T-helper 1 cell treated with Interleukin-12 subunit alpha and Interleukin-12 subunit beta and Interleukin-4 antibody, amounts not matched to agents 30 μg/mL and 1 μg/mL, for 36 hours (primary cell): Measurements from ENCODE around the gene RSPH10B.
"Not testable (repeated sequence)": the region's sequence is repeated elsewhere in the genome, so short reads cannot be mapped to it uniquely, and the experiment has no call there.

Experiments used
- H3K27ac Mint-ChIP-seq: one replicate; pipeline ENCODE4 v1.8.0; 2021; ENCODE audit warnings: mild to moderate bottlenecking, mixed read lengths
- H3K27me3 Mint-ChIP-seq: one replicate; pipeline ENCODE4 v1.8.0; 2021; ENCODE audit warnings: low read depth, mixed read lengths
- H3K36me3 Mint-ChIP-seq: one replicate; pipeline ENCODE4 v1.8.0; 2021; ENCODE audit warnings: low read depth, mixed read lengths
- H3K4me1 Mint-ChIP-seq: one replicate; pipeline ENCODE4 v1.8.0; 2021; ENCODE audit warnings: low read depth, mixed read lengths
- H3K4me3 Mint-ChIP-seq: one replicate; pipeline ENCODE4 v1.8.0; 2021; ENCODE audit warnings: mild to moderate bottlenecking, moderate library complexity, mixed read lengths
- H3K9me3 Mint-ChIP-seq: one replicate; pipeline ENCODE4 v1.8.0; 2021; ENCODE audit warnings: mixed read lengths

RSPH10B gene

DNA sequence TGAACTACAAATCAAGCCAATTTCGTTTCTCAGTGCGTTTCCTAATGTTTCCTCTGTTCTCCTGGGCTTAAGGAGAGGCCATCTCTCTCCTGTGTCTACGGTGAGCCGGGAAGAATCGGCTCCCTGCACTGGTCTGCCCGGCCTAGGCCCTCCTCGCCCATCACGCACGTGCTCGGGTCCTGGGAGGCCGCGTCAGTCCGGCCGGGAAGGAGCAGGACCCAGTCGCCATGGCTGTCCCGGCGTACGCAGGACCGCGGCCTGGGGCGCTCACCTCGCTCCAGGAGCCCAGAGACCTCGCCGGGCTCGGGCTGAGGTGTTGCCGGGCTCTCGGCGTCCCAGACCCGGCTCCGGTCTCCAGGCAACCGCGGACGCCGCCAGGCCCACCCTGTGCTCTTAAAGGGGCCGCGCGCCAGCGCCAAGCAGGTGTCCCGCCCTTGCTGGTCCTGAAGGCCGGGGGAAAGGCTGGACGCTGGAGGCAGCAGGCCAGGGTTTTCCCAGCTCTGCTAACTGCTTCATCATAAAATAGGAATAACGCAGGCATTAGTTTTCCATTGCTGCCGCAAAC lies at the start of gene RSPH10B:
Gene RSPH10B, minus strand, starts transcription at position 343 of the 565 bp plus-strand sequence. CDS start 3,573 bp downstream, outside the sequence.
- not testable (repeated sequence) for H3K27me3 Mint-ChIP-seq

GRCh38 chr7:6016653-6016966 lies 46.1 kb upstream of the RSPH10B start:
- Mint-ChIP-seq H3K4me1 (peaks cover 11% of the 10 kb centered on the region), H3K27me3 (no peaks in the 10 kb centered on the region), H3K27ac (peak overlapping the region; percentile 26), H3K36me3 (peaks cover 33% of the 10 kb centered on the region), H3K4me3 (no peak overlapping the region), H3K9me3 (no peaks in the 10 kb centered on the region)

More for the DNA sequence above, at the start of gene RSPH10B:
- not testable (repeated sequence) for H3K27ac Mint-ChIP-seq, H3K4me1 Mint-ChIP-seq, H3K4me3 Mint-ChIP-seq, H3K9me3 Mint-ChIP-seq, H3K36me3 Mint-ChIP-seq

DNA sequence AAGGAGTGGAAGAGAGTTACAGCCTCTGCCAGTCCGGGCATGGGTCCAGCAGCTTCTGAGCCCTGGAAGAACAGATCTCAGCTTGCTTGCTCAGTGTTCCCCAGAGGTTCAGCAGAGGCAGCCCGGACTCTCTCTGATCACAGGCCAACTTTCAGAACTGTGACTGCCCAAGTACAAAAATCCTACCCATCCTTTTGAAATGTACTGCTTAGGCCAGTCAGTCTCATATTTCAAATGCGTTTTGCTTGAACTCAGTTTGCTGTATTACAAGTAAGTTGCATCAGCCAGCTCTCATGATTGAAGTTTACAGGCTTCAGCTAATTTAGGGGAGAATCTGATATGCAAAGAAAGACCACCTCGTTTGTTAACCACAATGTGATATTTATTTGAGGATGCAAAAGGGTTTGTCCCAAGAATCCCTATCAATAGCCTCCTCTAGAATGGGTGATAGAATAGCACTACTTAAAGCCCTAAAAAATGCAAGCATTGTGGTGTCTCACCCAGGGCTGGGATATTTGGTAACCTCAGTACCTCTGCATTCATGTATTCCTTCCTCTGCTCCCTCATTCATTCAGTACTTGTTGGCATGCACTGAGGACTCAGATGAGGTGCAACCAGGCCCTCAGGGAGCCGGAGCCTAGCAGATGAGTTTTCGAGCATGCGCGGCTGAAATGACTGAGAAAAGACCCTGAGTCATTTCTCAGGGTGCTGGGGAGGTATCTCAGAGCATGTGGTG lies 45.6 kb upstream of the RSPH10B start:
- peaks cover 11% of the 10 kb centered on the region for H3K4me1 Mint-ChIP-seq
- H3K27me3 Mint-ChIP-seq, result no peaks in the 10 kb centered on the region
- H3K4me3 Mint-ChIP-seq, result no peak overlapping the region
- H3K27ac Mint-ChIP-seq, result peak overlapping the region; percentile 41
- H3K9me3 Mint-ChIP-seq, result no peaks in the 10 kb centered on the region
- peaks cover 31% of the 10 kb centered on the region for H3K36me3 Mint-ChIP-seq

DNA sequence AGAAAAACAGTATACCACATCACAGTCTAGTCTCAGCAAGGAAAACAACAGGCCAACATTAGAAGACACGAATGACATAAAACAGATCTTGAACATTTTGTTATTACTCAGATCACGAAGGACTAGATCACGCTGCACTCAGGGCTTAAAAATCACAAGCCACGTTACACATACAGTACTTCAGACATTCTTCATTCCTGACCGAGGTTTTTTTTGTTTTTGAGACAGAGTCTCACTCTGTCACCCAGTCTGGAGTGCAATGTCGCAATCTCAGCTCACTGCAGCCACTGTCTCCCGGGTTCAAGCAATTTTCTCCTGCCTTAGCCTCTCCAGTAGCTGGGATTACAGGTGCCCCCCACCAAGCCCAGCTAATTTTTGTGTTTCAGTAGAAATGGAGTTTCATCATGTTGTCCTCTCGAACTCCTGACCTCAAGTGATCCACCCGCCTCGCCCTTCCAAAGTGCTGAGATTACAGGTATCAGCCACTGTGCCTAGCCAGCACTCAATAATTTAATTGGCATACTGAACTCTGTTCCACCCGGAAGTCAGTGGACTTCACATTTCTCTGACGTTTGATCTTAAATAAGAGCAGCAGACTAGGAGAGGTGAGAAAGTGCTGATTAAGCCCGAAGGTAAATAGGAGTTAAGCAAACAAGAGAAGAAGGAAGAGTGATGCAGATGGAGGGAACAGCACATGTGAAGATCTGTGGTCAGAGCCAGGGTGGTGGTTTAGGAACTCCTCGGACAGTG lies 42.0 kb upstream of the RSPH10B start:
- H3K36me3 Mint-ChIP-seq, result peaks cover 18% of the 10 kb centered on the region
- no peaks in the 10 kb centered on the region for H3K27me3 Mint-ChIP-seq
- H3K4me3 Mint-ChIP-seq, result no peak overlapping the region
- no peak overlapping the region for H3K27ac Mint-ChIP-seq
- H3K4me1 Mint-ChIP-seq, result peaks cover 20% of the 10 kb centered on the region
- H3K9me3 Mint-ChIP-seq, result no peaks in the 10 kb centered on the region

- H3K4me3 Mint-ChIP-seq, result no peak overlapping the region
- H3K27me3 Mint-ChIP-seq, result no peaks in the 10 kb centered on the region
- H3K4me1 Mint-ChIP-seq, result peaks cover 22% of the 10 kb centered on the region
- peaks cover 17% of the 10 kb centered on the region for H3K36me3 Mint-ChIP-seq
- no peak overlapping the region for H3K27ac Mint-ChIP-seq
- no peaks in the 10 kb centered on the region for H3K9me3 Mint-ChIP-seq
Observed at GRCh38 chr7:6011541-6011940, 41.1 kb upstream of the RSPH10B start.

DNA sequence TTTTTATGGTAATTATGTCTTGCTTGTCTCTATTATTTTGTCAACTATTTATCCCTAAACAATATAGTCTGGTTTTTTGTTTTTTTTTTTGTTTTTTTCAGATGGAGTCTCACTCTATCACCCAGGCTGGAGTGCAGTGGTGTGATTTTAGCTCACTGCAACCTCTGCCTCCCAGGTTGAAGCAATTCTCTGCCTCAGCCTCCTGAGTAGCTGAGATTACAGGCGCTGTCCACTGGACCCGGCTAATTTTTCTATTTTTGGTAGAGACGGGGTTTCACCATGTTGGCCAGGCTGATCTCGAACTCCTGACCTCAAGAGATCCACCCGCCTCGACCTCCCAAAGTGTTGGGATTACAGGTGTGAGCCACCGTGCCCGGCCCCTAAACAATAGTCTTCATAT lies 39.9 kb upstream of the RSPH10B start:
- not testable (repeated sequence) for H3K27me3 Mint-ChIP-seq, H3K9me3 Mint-ChIP-seq
- peak overlapping the region; percentile 20 for H3K27ac Mint-ChIP-seq
- H3K36me3 Mint-ChIP-seq, result peaks cover 11% of the 10 kb centered on the region
- H3K4me3 Mint-ChIP-seq, result peak overlapping the region; percentile 75
- peaks cover 25% of the 10 kb centered on the region for H3K4me1 Mint-ChIP-seq

- H3K4me3 Mint-ChIP-seq, result peak within 1 kb of the TSS; percentile 94
- peak within 1 kb of the TSS; percentile 94 for H3K27ac Mint-ChIP-seq
- H3K27me3 Mint-ChIP-seq, result no peaks in the 10 kb centered on the region
- H3K9me3 Mint-ChIP-seq, result no peaks in the 10 kb centered on the region
- peaks cover 4% of the 10 kb centered on the region for H3K36me3 Mint-ChIP-seq
- peaks cover 25% of the 10 kb centered on the region for H3K4me1 Mint-ChIP-seq
Observed at GRCh38 chr7:6008668-6009611, 38.5 kb upstream of the RSPH10B start, which contains the start of the genes AIMP2 and PMS2. Gene AIMP2 (plus strand): TSS chr7:6009272. CDS start chr7:6009364, 92 bp downstream. Gene PMS2 (minus strand): TSS chr7:6009049. CDS start chr7:6009019, 30 bp downstream.

GRCh38 chr7:6007835-6008590 lies 37.5 kb upstream of the RSPH10B start:
- H3K9me3 Mint-ChIP-seq, H3K27me3 Mint-ChIP-seq, H3K36me3 Mint-ChIP-seq: not testable (repeated sequence)
- H3K4me3 Mint-ChIP-seq, result peak overlapping the region; percentile 94
- H3K4me1 Mint-ChIP-seq, result peaks cover 25% of the 10 kb centered on the region
- H3K27ac Mint-ChIP-seq, result peak overlapping the region; percentile 57

- Mint-ChIP-seq H3K27me3 (no peaks in the 10 kb centered on the region), H3K36me3 (peaks cover 3% of the 10 kb centered on the region), H3K4me3 (peak overlapping the region; percentile 15), H3K27ac (peak overlapping the region; percentile 7), H3K4me1 (peaks cover 20% of the 10 kb centered on the region), H3K9me3 (no peaks in the 10 kb centered on the region)
Observed at GRCh38 chr7:6007386-6007785, 36.9 kb upstream of the RSPH10B start.

DNA sequence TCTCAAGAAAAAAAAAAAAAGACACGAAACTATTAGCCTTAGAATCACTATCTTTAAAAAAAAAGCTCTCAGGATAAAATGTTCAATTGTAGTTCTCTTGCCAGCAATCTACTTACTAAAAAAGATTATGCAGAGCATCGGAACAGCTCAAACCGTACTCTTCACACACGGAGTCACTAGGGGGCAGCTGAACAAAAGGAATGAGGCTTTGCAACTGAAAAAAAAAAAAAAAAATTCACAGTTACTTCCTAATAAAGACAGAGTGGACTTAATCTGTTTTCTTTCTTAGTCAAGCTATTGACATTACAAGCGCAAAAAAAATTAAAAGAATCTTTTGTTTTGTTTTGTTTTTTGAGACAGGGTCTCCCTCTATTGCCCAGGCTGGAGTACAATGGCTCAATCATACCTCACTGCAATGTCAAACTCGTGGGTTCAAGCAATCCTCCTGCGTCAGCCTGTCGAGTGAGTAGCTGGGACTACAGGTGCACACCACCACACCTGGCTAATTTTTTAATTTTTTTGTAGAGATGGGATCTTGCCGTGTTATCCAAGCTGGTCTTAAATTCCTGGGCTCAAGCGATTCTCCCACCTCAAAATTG lies 26.8 kb upstream of the RSPH10B start:
- Mint-ChIP-seq H3K27me3 (no peaks in the 10 kb centered on the region), H3K36me3 (peaks cover 20% of the 10 kb centered on the region), H3K4me3 (no peak overlapping the region), H3K27ac (no peak overlapping the region), H3K4me1 (peaks cover 3% of the 10 kb centered on the region), H3K9me3 (no peaks in the 10 kb centered on the region)

GRCh38 chr7:5987061-5987460 lies 16.6 kb upstream of the RSPH10B start:
- not testable (repeated sequence) for H3K9me3 Mint-ChIP-seq
- peaks cover 12% of the 10 kb centered on the region for H3K36me3 Mint-ChIP-seq

GRCh38 chr7:5979680-5980314 lies 9.3 kb upstream of the RSPH10B start:
- H3K27ac Mint-ChIP-seq, H3K9me3 Mint-ChIP-seq, H3K4me3 Mint-ChIP-seq, H3K4me1 Mint-ChIP-seq, H3K27me3 Mint-ChIP-seq: not testable (repeated sequence)
- peaks cover 14% of the 10 kb centered on the region for H3K36me3 Mint-ChIP-seq

More at GRCh38 chr7:5987061-5987460, 16.6 kb upstream of the RSPH10B start:
- not testable (repeated sequence) for H3K27ac Mint-ChIP-seq, H3K27me3 Mint-ChIP-seq, H3K4me1 Mint-ChIP-seq, H3K4me3 Mint-ChIP-seq

- not testable (repeated sequence) for H3K36me3 Mint-ChIP-seq, H3K4me1 Mint-ChIP-seq, H3K27ac Mint-ChIP-seq, H3K27me3 Mint-ChIP-seq, H3K4me3 Mint-ChIP-seq, H3K9me3 Mint-ChIP-seq
Observed at GRCh38 chr7:5973580-5973979, 3.1 kb upstream of the RSPH10B start.
